Nephron (organoid): ENCODE results near the gene ZNF668.

Experiments
- H3K27ac Mint-ChIP-seq, 3 experiments: 2 replicates each; pipeline ENCODE4 v1.8.0; 2020; ENCODE audit warnings: mixed read lengths in 3 of 3, mild to moderate bottlenecking in 2 of 3, moderate library complexity in 1 of 3
- H3K27me3 Mint-ChIP-seq: 2 replicates; pipeline ENCODE4 v1.8.0; 2021; ENCODE audit warnings: low read depth, mild to moderate bottlenecking, moderate library complexity, mixed read lengths
- H3K36me3 Mint-ChIP-seq: 2 replicates; pipeline ENCODE4 v1.8.0; 2020; ENCODE audit warnings: low read depth, mixed read lengths
- H3K4me1 Mint-ChIP-seq: 2 replicates; pipeline ENCODE4 v1.8.0; 2020; ENCODE audit warnings: mixed read lengths
- H3K4me3 Mint-ChIP-seq, 3 experiments: 2 replicates each; pipeline ENCODE4 v1.8.0; 2020; ENCODE audit warnings: mild to moderate bottlenecking in 3 of 3, mixed read lengths in 3 of 3, moderate library complexity in 2 of 3
- H3K9me3 Mint-ChIP-seq: 2 replicates; pipeline ENCODE4 v1.8.0; 2020; ENCODE audit warnings: mixed read lengths
- TF ChIP-seq, protein P1 (sequence below), 3 experiments: fragments of 200-600 bp; sonication (generic); IDR thresholded peaks; one replicate each; pipeline ENCODE4 v1.5.0; 2021; ENCODE audit warnings: antibody characterized with exemption in 3 of 3; ENCODE audit not compliant: unreplicated experiment in 3 of 3

Gene ZNF668

DNA sequence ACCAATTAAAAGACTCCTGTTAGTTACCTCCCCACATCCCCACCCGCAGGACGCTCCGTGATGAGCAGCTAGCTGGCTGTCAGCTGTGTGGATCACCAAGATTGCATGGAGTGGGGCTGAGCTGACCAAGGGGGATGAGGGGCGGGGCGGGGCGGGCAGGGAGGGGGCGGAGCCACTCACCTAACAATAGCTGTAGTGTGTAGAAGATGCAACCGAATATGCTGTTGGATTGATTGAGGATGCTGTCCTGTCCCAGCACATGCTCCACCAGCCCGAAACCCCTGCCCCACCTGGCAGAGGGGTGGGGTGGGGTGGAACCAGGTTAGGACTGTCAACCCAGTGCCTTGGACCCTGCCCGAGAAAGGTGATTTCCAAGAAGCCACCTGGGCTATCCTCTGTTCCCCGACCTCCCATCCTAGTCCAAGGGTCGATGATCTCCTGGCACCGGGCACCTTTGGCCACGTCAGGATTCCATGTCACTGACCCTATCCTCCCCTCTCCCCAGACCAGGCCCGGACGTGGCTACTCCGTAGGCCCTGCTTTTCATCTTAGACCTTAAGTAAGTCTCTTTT is 19.2 kb upstream of the ZNF668 start:
- H3K36me3 Mint-ChIP-seq = peaks cover 10% of the 10 kb centered on the region
- TF ChIP-seq, protein P1, sequence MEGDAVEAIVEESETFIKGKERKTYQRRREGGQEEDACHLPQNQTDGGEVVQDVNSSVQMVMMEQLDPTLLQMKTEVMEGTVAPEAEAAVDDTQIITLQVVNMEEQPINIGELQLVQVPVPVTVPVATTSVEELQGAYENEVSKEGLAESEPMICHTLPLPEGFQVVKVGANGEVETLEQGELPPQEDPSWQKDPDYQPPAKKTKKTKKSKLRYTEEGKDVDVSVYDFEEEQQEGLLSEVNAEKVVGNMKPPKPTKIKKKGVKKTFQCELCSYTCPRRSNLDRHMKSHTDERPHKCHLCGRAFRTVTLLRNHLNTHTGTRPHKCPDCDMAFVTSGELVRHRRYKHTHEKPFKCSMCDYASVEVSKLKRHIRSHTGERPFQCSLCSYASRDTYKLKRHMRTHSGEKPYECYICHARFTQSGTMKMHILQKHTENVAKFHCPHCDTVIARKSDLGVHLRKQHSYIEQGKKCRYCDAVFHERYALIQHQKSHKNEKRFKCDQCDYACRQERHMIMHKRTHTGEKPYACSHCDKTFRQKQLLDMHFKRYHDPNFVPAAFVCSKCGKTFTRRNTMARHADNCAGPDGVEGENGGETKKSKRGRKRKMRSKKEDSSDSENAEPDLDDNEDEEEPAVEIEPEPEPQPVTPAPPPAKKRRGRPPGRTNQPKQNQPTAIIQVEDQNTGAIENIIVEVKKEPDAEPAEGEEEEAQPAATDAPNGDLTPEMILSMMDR (IDR thresholded peaks at IDR 0.05; ENCODE audit: unreplicated experiment in 3 of 3) = no peak
- peak overlapping the region; percentile 83 to 95 (median 94) for H3K4me3 Mint-ChIP-seq
- no peaks in the 10 kb centered on the region for H3K9me3 Mint-ChIP-seq
- H3K4me1 Mint-ChIP-seq = peaks cover 13% of the 10 kb centered on the region
- no peak overlapping the region for H3K27ac Mint-ChIP-seq
- no peaks in the 10 kb centered on the region for H3K27me3 Mint-ChIP-seq

DNA sequence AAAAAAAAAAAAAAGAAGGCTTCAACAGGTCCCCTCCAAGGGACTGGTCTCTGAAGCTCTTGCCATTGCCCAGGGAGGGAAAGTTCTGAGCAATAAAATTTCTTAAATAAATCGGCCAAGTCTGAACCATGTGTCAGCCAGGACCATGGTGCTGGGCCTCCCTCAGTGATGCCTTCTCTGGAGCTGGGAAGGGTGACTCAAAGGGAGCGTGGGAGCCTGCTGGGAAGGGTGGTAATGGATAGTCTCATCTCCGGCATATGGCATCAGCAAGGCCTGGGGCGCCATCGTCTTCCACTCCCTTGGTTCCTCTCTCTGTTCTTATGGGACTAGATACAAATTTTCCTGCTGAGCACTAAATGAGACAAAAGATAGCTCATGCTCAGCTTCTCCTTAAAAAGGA is 18.3 kb upstream of the ZNF668 start:
- Mint-ChIP-seq H3K9me3 (no peaks in the 10 kb centered on the region), H3K36me3 (peaks cover 10% of the 10 kb centered on the region), H3K27me3 (no peaks in the 10 kb centered on the region), H3K4me3 (peak overlapping the region; percentile 72 to 95 (median 76)), H3K4me1 (peaks cover 13% of the 10 kb centered on the region), H3K27ac (peak overlapping the region in 1 of 3 experiments; percentile 39)
- TF ChIP-seq, protein P1 (IDR thresholded peaks at IDR 0.05; ENCODE audit: unreplicated experiment in 3 of 3) = no peak

DNA sequence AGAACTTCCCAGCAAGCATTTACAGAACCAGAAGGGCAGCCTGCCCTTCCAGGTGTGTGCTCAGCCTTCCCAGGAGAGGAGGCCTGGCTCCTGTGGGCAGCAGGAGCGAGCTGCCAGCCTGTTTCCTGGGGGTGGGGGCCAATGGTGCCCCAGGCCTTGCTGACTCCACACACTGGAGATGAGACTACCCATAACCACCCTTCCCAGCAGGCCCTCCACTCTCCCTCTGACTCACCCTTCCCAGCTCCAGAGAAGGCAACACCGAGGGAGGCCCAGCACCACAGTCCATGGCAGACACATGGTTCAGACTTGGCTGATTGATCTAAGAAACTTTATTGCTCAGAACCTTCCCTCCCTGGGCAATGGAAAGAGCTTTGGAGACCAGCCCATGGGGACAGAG is 16.5 kb upstream of the ZNF668 start:
- Mint-ChIP-seq H3K27me3 (no peaks in the 10 kb centered on the region), H3K4me3 (peak overlapping the region in 2 of 3 experiments; percentile 7 to 13), H3K9me3 (no peaks in the 10 kb centered on the region), H3K27ac (no peak overlapping the region), H3K36me3 (peaks cover 12% of the 10 kb centered on the region), H3K4me1 (peaks cover 18% of the 10 kb centered on the region)
- TF ChIP-seq, protein P1 (IDR thresholded peaks at IDR 0.05; ENCODE audit: unreplicated experiment in 3 of 3) = no peak

DNA sequence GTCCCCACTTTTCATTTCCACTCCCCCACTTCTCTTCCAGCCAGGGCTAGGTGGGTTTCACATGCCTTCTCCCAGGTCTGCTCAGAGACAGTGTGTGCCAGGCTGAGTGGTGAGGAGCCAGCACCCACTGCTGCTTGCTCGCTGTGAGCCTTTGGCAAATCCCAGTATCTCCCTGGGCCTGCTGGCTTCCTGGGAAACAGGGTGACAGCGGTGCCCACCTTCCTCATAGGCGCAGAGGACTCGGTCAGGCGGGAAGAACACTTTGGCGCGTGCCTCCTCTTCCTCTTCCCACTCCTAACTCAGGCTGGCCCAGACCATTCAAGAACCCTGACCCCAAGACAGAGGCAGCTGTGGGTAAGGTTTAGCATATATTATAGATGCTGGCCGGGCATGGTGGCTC is 15.2 kb upstream of the ZNF668 start:
- H3K36me3 Mint-ChIP-seq = peaks cover 14% of the 10 kb centered on the region
- H3K4me1 Mint-ChIP-seq = peaks cover 20% of the 10 kb centered on the region
- H3K27ac Mint-ChIP-seq = no peak overlapping the region
- no peak overlapping the region for H3K4me3 Mint-ChIP-seq
- no peaks in the 10 kb centered on the region for H3K27me3 Mint-ChIP-seq
- H3K9me3 Mint-ChIP-seq = no peaks in the 10 kb centered on the region
- TF ChIP-seq, protein P1 (IDR thresholded peaks at IDR 0.05; ENCODE audit: unreplicated experiment in 3 of 3) = no peak

DNA sequence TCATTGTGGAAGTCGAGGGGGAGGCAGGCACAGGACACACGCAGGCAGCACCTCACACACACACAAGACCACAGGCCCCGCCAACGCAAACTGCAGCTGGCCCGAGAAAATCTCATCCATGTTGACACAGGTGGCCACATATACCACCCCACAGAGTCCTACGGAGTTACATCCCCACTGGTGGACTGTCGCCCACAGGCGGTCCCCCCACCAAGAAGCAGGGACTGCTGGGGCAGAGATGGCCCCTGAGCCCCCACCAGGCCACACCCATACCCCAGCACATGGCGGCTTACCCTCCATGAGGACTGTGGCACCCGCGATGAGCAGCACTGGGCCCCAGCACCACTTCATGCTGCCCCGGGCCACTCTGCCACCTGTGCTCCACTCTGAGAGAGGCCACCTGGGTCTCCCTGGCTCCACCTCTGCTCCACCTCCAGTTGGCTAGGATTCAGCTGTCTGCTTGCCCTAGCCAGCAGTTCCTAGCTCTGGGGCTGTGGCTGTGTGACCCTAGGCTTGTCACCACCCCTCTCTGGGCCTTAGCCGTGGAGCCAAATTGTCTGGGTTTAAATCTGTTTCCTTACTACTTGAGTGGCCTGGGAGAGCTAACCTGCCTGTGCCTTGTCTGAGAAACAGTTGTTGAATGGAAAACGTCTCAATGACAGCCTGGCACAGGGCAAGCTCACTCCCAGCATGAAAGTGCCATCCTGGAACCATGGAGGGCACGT is 14.6 kb upstream of the ZNF668 start, which contains the start of gene PRSS53:
TSS of gene PRSS53 (minus strand) at position 485 of the 725 bp plus-strand sequence. CDS start at position 351, 134 bp downstream.
- no peaks in the 10 kb centered on the region for H3K9me3 Mint-ChIP-seq
- H3K4me1 Mint-ChIP-seq = peaks cover 15% of the 10 kb centered on the region
- H3K27ac Mint-ChIP-seq = no peak within 1 kb of the TSS
- H3K27me3 Mint-ChIP-seq = no peaks in the 10 kb centered on the region
- H3K4me3 Mint-ChIP-seq = no peak within 1 kb of the TSS
- peaks cover 14% of the 10 kb centered on the region for H3K36me3 Mint-ChIP-seq
- TF ChIP-seq, protein P1 (IDR thresholded peaks at IDR 0.05; ENCODE audit: unreplicated experiment in 3 of 3) = no peak
